ENCODE data around the gene POLDIP3.

DNA sequence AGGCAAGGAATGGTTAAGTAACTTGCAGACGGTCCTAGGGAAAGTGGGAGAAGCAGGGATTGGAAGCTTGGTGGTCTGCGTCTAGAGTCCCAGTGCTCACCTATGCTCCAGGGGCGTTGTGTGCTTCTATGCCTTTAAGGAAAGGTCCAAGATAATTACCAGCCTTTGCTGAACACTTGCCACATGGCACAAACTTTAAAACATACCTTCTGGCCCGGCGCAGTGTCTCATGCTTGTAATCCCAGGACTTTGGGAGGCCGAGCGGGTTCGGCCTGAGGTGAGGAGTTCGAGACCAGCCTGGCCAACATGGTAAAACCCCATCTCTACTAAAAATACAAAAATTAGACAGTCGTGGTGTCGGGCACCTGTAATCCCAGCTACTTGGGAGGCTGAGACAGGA, 2.3 kb downstream of the POLDIP3 start:
- no peak for TF ChIP-seq SP2 (tag by site-specific recombination; IDR thresholded peaks at IDR 0.05)
- TF ChIP-seq, protein P1, sequence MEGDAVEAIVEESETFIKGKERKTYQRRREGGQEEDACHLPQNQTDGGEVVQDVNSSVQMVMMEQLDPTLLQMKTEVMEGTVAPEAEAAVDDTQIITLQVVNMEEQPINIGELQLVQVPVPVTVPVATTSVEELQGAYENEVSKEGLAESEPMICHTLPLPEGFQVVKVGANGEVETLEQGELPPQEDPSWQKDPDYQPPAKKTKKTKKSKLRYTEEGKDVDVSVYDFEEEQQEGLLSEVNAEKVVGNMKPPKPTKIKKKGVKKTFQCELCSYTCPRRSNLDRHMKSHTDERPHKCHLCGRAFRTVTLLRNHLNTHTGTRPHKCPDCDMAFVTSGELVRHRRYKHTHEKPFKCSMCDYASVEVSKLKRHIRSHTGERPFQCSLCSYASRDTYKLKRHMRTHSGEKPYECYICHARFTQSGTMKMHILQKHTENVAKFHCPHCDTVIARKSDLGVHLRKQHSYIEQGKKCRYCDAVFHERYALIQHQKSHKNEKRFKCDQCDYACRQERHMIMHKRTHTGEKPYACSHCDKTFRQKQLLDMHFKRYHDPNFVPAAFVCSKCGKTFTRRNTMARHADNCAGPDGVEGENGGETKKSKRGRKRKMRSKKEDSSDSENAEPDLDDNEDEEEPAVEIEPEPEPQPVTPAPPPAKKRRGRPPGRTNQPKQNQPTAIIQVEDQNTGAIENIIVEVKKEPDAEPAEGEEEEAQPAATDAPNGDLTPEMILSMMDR (tag by site-specific recombination; IDR thresholded peaks at IDR 0.05) = no peak

Measured in HEK293 (cell line).